GM12878 (cell line): Measurements from ENCODE around the gene SCP2. TPM values are rescaled to one million over a fixed set of nuclear protein-coding genes. Genes with fewer than 3 reads are reported as not detected.

Experiments used
- ATAC-seq: fragments of 200-7000 bp; cut with Tn5 transposase; 3 replicates; pipeline ENCODE4 v1.9.1; 2020; ENCODE audit warnings: mild to moderate bottlenecking, moderate library complexity
- BruUV-seq: library from RNA; stranded (reverse); fragments of 400-500 nt; replicated peaks from 2 replicates; lab custom pipeline; 2021; lab: Mats Ljungman, UMichigan
- CTCF ChIA-PET: fragments of 300-600 bp; sonication (Branson Sonifier 250); formaldehyde crosslinking; extraction: SDS; loops from one replicate; lab custom pipeline; 2021; ENCODE audit warnings: inconsistent platforms; lab: Yijun Ruan, JAX
- POLR2A ChIA-PET: fragments of 350-600 bp; formaldehyde crosslinking; extraction: SDS; loops from one replicate; lab custom pipeline; 2021; ENCODE audit warnings: inconsistent platforms; lab: Charles Lee
- RAD21 ChIA-PET: fragments of 300-600 bp; sonication (Branson Sonifier 250); formaldehyde crosslinking; loops from one replicate; lab custom pipeline; 2023; ENCODE audit warnings: antibody characterized with exemption; ENCODE audit not compliant: unreplicated experiment; lab: Charles Lee
- SMC1A ChIA-PET: fragments of 300-600 bp; sonication (Branson Sonifier 250); formaldehyde crosslinking; loops from one replicate; lab custom pipeline; 2023; ENCODE audit not compliant: unreplicated experiment, uncharacterized antibody; lab: Charles Lee
- DNase-seq: peaks from one replicate; pipeline ENCODE4 v3.0.0-alpha.2; 2011; ENCODE audit warnings: low read depth, low spot score
- FAIRE-seq: peaks from 3 replicates; lab custom pipeline; 2011; peaks lifted over from hg19 to GRCh38; lab: Jason Lieb, UNC
- H2AFZ ChIP-seq: 2 replicates; pipeline ENCODE4 v1.6.0; 2011; ENCODE audit warnings: low read depth, low read length, control low read depth; ENCODE audit not compliant: control insufficient read depth
- H3K27ac ChIP-seq: 2 replicates; pipeline ENCODE4 v1.5.1; 2011; ENCODE audit warnings: control low read depth; ENCODE audit not compliant: control insufficient read depth, insufficient read depth
- H3K27me3 ChIP-seq, 2 experiments: replicated peaks in 1 of 2; 2 replicates each; pipeline versions ENCODE4 v1.6.0 to v1.6.1; 2011; ENCODE audit warnings: low read length in 1 of 2; ENCODE audit not compliant: control insufficient read depth in 2 of 2, insufficient read depth in 2 of 2
- H3K36me3 ChIP-seq, 2 experiments: 2 replicates each; pipeline ENCODE4 v1.5.1; 2011; ENCODE audit warnings: low read length in 1 of 2; ENCODE audit not compliant: control insufficient read depth in 2 of 2, insufficient read depth in 2 of 2
- H3K4me1 ChIP-seq: 2 replicates; pipeline ENCODE4 v1.6.1; 2011; ENCODE audit warnings: mild to moderate bottlenecking, low read length, moderate library complexity, mixed read lengths; ENCODE audit not compliant: control insufficient read depth, insufficient read depth
- H3K4me2 ChIP-seq: 2 replicates; pipeline ENCODE4 v1.6.0; 2011; ENCODE audit warnings: control low read depth; ENCODE audit not compliant: control insufficient read depth, insufficient read depth
- H3K4me3 ChIP-seq: fragments of 200-600 bp; sonication (generic); 2 replicates; pipeline ENCODE4 v1.5.1; 2016
- H3K79me2 ChIP-seq: 2 replicates; pipeline ENCODE4 v1.6.0; 2011; ENCODE audit warnings: low read length; ENCODE audit not compliant: control insufficient read depth, insufficient read depth
- H3K9ac ChIP-seq: 2 replicates; pipeline ENCODE4 v1.8.0; 2011; ENCODE audit warnings: low read length, control low read depth, mixed read lengths; ENCODE audit not compliant: control insufficient read depth, insufficient read depth
- H3K9me3 ChIP-seq: replicated peaks from 3 replicates; pipeline ENCODE4 v1.5.1; 2011; ENCODE audit warnings: mild to moderate bottlenecking, low read length; ENCODE audit not compliant: control insufficient read depth, insufficient read depth
- H4K20me1 ChIP-seq: 2 replicates; pipeline ENCODE4 v1.6.0; 2011; ENCODE audit not compliant: control insufficient read depth, insufficient read depth
- FOXK2 ChIP-seq: fragments of 450-650 bp; IDR thresholded peaks from 2 replicates; pipeline ENCODE4 v1.6.1; 2017; ENCODE audit warnings: mild to moderate bottlenecking, moderate library complexity
- RUNX3 ChIP-seq: IDR thresholded peaks from 2 replicates; pipeline ENCODE4 v1.6.1; 2012; ENCODE audit warnings: low read length, inconsistent platforms
- ZNF592 ChIP-seq: fragments of 450-650 bp; IDR thresholded peaks from 2 replicates; pipeline ENCODE4 v1.6.1; 2017; ENCODE audit warnings: mild to moderate bottlenecking, moderate library complexity
- WGBS: methylation state at CpG from one replicate; pipeline ENCODE4 v1.1.6; 2016; ENCODE audit warnings: low lambda C conversion rate; ENCODE audit not compliant: insufficient replicate concordance, insufficient coverage; ENCODE audit errors: missing lambda C conversion rate; 5-methylcytosine and 5-hydroxymethylcytosine counted together
- in situ Hi-C: fragments of 300-500 bp; cut with MboI; formaldehyde crosslinking; loops from 9 replicates; pipeline ENCODE4 v1.14.3; 2018; ENCODE audit warnings: mixed read lengths
- intact Hi-C: fragments of 100-400 bp; cut with micrococcal nuclease; formaldehyde crosslinking; loops from one replicate; pipeline ENCODE4 v1.14.2; 2022; ENCODE audit not compliant: unreplicated experiment
- polyA plus RNA-seq, 11 experiments: library from polyadenylated mRNA; depleted of rRNA in 4 of 11; unstranded in 6 of 11; stranded (reverse) in 5 of 11; fragments of >200 nt; fragmentation: Nextera tagmentation in 4 of 11; fragmentation: Illumina TruSeq in 1 of 11; extraction: Ambion mirVana in 4 of 11; extraction: Trizol in 1 of 11; gene quantifications; 1 replicate in 1 of 11; 2 replicates in 10 of 11; pipeline versions ENCODE4 v1.2.1 to v1.2.3, GENCODE V29; 2011 to 2016; ENCODE audit warnings: inconsistent platforms in 2 of 11, missing spikeins in 2 of 11, low read depth in 1 of 11
- total RNA-seq, 4 experiments: library from RNA; depleted of rRNA in 3 of 4; stranded (reverse); fragments of >200 nt in 3 of 4; fragmentation: Illumina TruSeq in 1 of 4; extraction: Trizol in 1 of 4; gene quantifications; 2 replicates each; pipeline versions ENCODE4 v1.2.1 to v1.2.3, GENCODE V29; 2013 to 2021
- TF ChIP-seq, protein P1 (sequence below): IDR thresholded peaks from 2 replicates; pipeline ENCODE4 v1.6.1; 2011; ENCODE audit warnings: low read depth, mild to moderate bottlenecking, low read length, moderate library complexity, borderline replicate concordance; ENCODE audit errors: extremely low read depth
- TF ChIP-seq, protein P2 (sequence below): fragments of 450-650 bp; IDR thresholded peaks from 2 replicates; pipeline ENCODE4 v1.6.1; 2017; ENCODE audit warnings: mild to moderate bottlenecking, moderate library complexity

The SCP2 gene
- total and polyA plus RNA-seq, 10 of the 15 experiments (the other 5 are each of a cell fraction or from before 2014, with no cell fraction given): 74.3 to 327 (median 127) TPM

DNA sequence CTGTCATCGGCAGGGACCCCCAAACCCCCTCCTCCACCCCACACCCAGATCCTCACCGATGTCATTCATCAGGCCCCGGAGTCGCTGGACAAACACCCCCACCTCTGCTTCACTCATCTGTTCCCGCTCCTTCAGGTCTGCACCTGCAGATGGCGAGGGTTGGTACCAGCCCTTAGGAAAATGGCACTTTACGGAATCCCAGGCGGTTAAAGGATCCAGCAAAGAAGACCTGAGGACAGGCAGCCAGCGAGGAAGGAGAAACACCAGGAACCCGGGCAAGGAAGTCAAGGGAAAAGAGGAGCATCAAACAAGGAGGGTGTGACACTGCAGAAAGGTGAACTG is 19.3 kb upstream of the SCP2 start:
- intact Hi-C loops (no loop called here), in situ Hi-C loops (loop anchor here (25.0 kb wide), 1 partner anchor 280 kb away; the partner anchor contains the start of gene CPT2)
- RAD21 ChIA-PET: no interaction called here
- CTCF ChIA-PET: no interaction called here
- Histone ChIP-seq H3K27ac (no peak overlapping the region), H3K4me2 (no peak overlapping the region), H2AFZ (no peak overlapping the region), H3K79me2 (no peaks in the 10 kb centered on the region), H3K9ac (no peak overlapping the region), H4K20me1 (no peaks in the 10 kb centered on the region), H3K4me1 (no peaks in the 10 kb centered on the region), H3K36me3 (no peaks in the 10 kb centered on the region; a peak in 1 of 4 replicates), H3K27me3 (no peaks in the 10 kb centered on the region), H3K9me3 (no peaks in the 10 kb centered on the region), H3K4me3 (no peak overlapping the region)
- DNase-seq: no peak
- no peak for FAIRE-seq
- SMC1A ChIA-PET: no interaction called here
- POLR2A ChIA-PET: no interaction called here
- TF ChIP-seq RUNX3 (no peak), ZNF592 (no peak), FOXK2 (no peak)
- TF ChIP-seq, protein P1, sequence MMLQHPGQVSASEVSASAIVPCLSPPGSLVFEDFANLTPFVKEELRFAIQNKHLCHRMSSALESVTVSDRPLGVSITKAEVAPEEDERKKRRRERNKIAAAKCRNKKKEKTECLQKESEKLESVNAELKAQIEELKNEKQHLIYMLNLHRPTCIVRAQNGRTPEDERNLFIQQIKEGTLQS: no peak
- TF ChIP-seq, protein P2, sequence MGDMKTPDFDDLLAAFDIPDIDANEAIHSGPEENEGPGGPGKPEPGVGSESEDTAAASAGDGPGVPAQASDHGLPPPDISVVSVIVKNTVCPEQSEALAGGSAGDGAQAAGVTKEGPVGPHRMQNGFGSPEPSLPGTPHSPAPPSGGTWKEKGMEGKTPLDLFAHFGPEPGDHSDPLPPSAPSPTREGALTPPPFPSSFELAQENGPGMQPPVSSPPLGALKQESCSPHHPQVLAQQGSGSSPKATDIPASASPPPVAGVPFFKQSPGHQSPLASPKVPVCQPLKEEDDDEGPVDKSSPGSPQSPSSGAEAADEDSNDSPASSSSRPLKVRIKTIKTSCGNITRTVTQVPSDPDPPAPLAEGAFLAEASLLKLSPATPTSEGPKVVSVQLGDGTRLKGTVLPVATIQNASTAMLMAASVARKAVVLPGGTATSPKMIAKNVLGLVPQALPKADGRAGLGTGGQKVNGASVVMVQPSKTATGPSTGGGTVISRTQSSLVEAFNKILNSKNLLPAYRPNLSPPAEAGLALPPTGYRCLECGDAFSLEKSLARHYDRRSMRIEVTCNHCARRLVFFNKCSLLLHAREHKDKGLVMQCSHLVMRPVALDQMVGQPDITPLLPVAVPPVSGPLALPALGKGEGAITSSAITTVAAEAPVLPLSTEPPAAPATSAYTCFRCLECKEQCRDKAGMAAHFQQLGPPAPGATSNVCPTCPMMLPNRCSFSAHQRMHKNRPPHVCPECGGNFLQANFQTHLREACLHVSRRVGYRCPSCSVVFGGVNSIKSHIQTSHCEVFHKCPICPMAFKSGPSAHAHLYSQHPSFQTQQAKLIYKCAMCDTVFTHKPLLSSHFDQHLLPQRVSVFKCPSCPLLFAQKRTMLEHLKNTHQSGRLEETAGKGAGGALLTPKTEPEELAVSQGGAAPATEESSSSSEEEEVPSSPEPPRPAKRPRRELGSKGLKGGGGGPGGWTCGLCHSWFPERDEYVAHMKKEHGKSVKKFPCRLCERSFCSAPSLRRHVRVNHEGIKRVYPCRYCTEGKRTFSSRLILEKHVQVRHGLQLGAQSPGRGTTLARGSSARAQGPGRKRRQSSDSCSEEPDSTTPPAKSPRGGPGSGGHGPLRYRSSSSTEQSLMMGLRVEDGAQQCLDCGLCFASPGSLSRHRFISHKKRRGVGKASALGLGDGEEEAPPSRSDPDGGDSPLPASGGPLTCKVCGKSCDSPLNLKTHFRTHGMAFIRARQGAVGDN: no peak
- no peak for ATAC-seq
- WGBS: 97% methylated on average over 6 of the region's 10 CpGs
- BruUV-seq: no TSS peak
